K562 (cell line): Measurements from ENCODE around the gene TFRC. TPM values are rescaled to one million over a fixed set of nuclear protein-coding genes. Genes with fewer than 3 reads are reported as not detected.

Experiments used
- ARHGAP35 ChIP-seq: fragments of 450-650 bp; IDR thresholded peaks from 2 replicates; pipeline ENCODE4 v1.6.1; 2018; ENCODE audit not compliant: partially characterized antibody
- CBFA2T2 ChIP-seq: fragments of 450-650 bp; conservative IDR thresholded peaks from 2 replicates; pipeline ENCODE4 v1.6.1; 2017; ENCODE audit warnings: mild to moderate bottlenecking
- CBX2 ChIP-seq: fragments of 200-600 bp; sonication (generic); IDR thresholded peaks from one replicate; pipeline ENCODE4 v1.6.1; 2012; ENCODE audit warnings: mild to moderate bottlenecking, low read length, inconsistent platforms; ENCODE audit not compliant: insufficient read depth, poor library complexity, severe bottlenecking
- CEBPG ChIP-seq, 3 experiments: fragments of 200-800 bp in 1 of 3; sonication (Bioruptor generic) in 1 of 3; sonication (generic) in 1 of 3; formaldehyde crosslinking in 1 of 3; IDR thresholded peaks in 2 of 3; conservative IDR thresholded peaks in 1 of 3; 2 replicates each; pipeline versions ENCODE4 v1.6.1 to v1.8.0; 2016 to 2022; ENCODE audit warnings: missing compliant biosample characterization in 2 of 3, missing genetic modification characterization in 2 of 3, mild to moderate bottlenecking in 1 of 3, missing genetic modification reagents in 1 of 3
- CTBP1 ChIP-seq: fragments of 450-650 bp; IDR thresholded peaks from 2 replicates; pipeline ENCODE4 v1.6.1; 2016; ENCODE audit warnings: borderline replicate concordance
- DNMT1 ChIP-seq: fragments of 450-650 bp; IDR thresholded peaks from 2 replicates; pipeline ENCODE4 v1.6.1; 2016; ENCODE audit warnings: antibody characterized with exemption, mild to moderate bottlenecking
- HDAC1 ChIP-seq, 2 experiments: fragments of 450-650 bp; IDR thresholded peaks; 2 replicates each; pipeline ENCODE4 v1.6.1; 2016 to 2017; ENCODE audit warnings: inconsistent platforms in 1 of 2, mild to moderate bottlenecking in 1 of 2, moderate library complexity in 1 of 2
- KLF10 ChIP-seq: fragments of 250-450 bp; sonication (Bioruptor Pico); IDR thresholded peaks from 2 replicates; pipeline ENCODE4 v1.6.1; 2021; ENCODE audit warnings: matching md5 sums
- MCM3 ChIP-seq: fragments of 450-650 bp; IDR thresholded peaks from 2 replicates; pipeline ENCODE4 v1.6.1; 2016
- MIER1 ChIP-seq: fragments of 450-650 bp; IDR thresholded peaks from 2 replicates; pipeline ENCODE4 v1.6.1; 2016; ENCODE audit warnings: antibody characterized with exemption, mild to moderate bottlenecking, low read depth
- MTA3 ChIP-seq: fragments of 450-650 bp; formaldehyde crosslinking; IDR thresholded peaks from 2 replicates; pipeline ENCODE4 v1.6.1; 2017; ENCODE audit warnings: mild to moderate bottlenecking, borderline replicate concordance
- MYNN ChIP-seq, 2 experiments: sonication (generic); formaldehyde crosslinking in 1 of 2; IDR thresholded peaks; 2 replicates each; pipeline versions ENCODE4 v1.5.0 to v1.6.1; 2016 to 2020; ENCODE audit warnings: antibody characterized with exemption in 1 of 2, missing genetic modification reagents in 1 of 2
- PCBP2 ChIP-seq: fragments of 200-400 bp; formaldehyde crosslinking; IDR thresholded peaks from 2 replicates; pipeline ENCODE4 v1.6.1; 2018; ENCODE audit warnings: low read length, low read depth, mild to moderate bottlenecking, moderate library complexity; ENCODE audit not compliant: poor library complexity, severe bottlenecking
- PHB ChIP-seq: fragments of 250-450 bp; sonication (Bioruptor Pico); IDR thresholded peaks from 2 replicates; pipeline ENCODE4 v1.5.0; 2021
- SMAD3 ChIP-seq: fragments of 450-650 bp; formaldehyde crosslinking; conservative IDR thresholded peaks from 2 replicates; pipeline ENCODE4 v1.4.0; 2020; ENCODE audit warnings: mild to moderate bottlenecking
- YY1 ChIP-seq, 3 experiments: IDR thresholded peaks; 2 replicates each; pipeline ENCODE4 v1.6.1; 2011; ENCODE audit warnings: low read length in 2 of 3, mild to moderate bottlenecking in 2 of 3, moderate library complexity in 2 of 3, borderline replicate concordance in 1 of 3, control low read depth in 1 of 3, low read depth in 1 of 3; ENCODE audit not compliant: insufficient read depth in 3 of 3, insufficient replicate concordance in 2 of 3, control insufficient read depth in 1 of 3, insufficient read length in 1 of 3; ENCODE audit errors: extremely low read depth in 1 of 3
- ZFX ChIP-seq: sonication (generic); formaldehyde crosslinking; IDR thresholded peaks from 2 replicates; pipeline ENCODE4 v1.8.0; 2022; ENCODE audit warnings: mild to moderate bottlenecking, missing genetic modification reagents, moderate library complexity
- ZNF696 ChIP-seq: fragments of 250-450 bp; sonication (Bioruptor Pico); conservative IDR thresholded peaks from 2 replicates; pipeline ENCODE4 v1.4.0; 2020; ENCODE audit warnings: mild to moderate bottlenecking, moderate library complexity
- ZNF76 ChIP-seq: fragments of 250-450 bp; sonication (Bioruptor Pico); IDR thresholded peaks from 2 replicates; pipeline ENCODE4 v1.4.0; 2020; ENCODE audit warnings: mild to moderate bottlenecking, moderate library complexity, borderline replicate concordance
- ZNF79 ChIP-seq: fragments of 250-450 bp; sonication (Bioruptor Pico); IDR thresholded peaks from 2 replicates; pipeline ENCODE4 v1.4.0; 2020; ENCODE audit warnings: low read depth, mild to moderate bottlenecking, moderate library complexity
- polyA plus RNA-seq, 8 experiments: library from polyadenylated mRNA; depleted of rRNA in 4 of 8; stranded (reverse) in 5 of 8; unstranded in 3 of 8; fragments of >200 nt; fragmentation: Nextera tagmentation in 2 of 8; fragmentation: Illumina TruSeq in 1 of 8; extraction: Ambion mirVana in 2 of 8; extraction: Trizol in 1 of 8; gene quantifications; 2 replicates each; pipeline versions ENCODE4 v1.2.1 to v1.2.3, GENCODE V29; 2011 to 2014; ENCODE audit warnings: inconsistent platforms in 1 of 8, missing spikeins in 1 of 8
- total RNA-seq, 7 experiments: library from RNA; depleted of rRNA in 6 of 7; stranded (reverse); fragments of >200 nt in 6 of 7; fragmentation: Illumina TruSeq in 2 of 7; extraction: Trizol in 2 of 7; gene quantifications; 2 replicates each; pipeline versions ENCODE4 v1.2.1 to v1.2.3, GENCODE V29; 2011 to 2021; ENCODE audit warnings: low replicate concordance in 1 of 7
- TF ChIP-seq, protein P1 (sequence below): fragments of 450-650 bp; formaldehyde crosslinking; IDR thresholded peaks from 2 replicates; pipeline ENCODE4 v1.4.0; 2020; ENCODE audit warnings: mild to moderate bottlenecking, moderate library complexity
- TF ChIP-seq, protein P2 (sequence below): conservative IDR thresholded peaks from 2 replicates; pipeline ENCODE4 v1.6.1; 2011; ENCODE audit warnings: low read depth, mild to moderate bottlenecking, low read length; ENCODE audit not compliant: control insufficient read depth
- TF ChIP-seq, protein P3 (sequence below): sonication (generic); formaldehyde crosslinking; IDR thresholded peaks from 2 replicates; pipeline ENCODE4 v1.8.0; 2023; ENCODE audit warnings: mild to moderate bottlenecking, missing genetic modification reagents
- TF ChIP-seq, protein P4 (sequence below): sonication (generic); formaldehyde crosslinking; IDR thresholded peaks from 2 replicates; pipeline ENCODE4 v1.9.0; 2022; ENCODE audit warnings: mild to moderate bottlenecking, missing genetic modification reagents

The TFRC gene
- total and polyA plus RNA-seq, 9 of the 15 experiments (the other 6 are each of a cell fraction or from before 2014, with no cell fraction given) = 149 to 679 (median 332) TPM

DNA sequence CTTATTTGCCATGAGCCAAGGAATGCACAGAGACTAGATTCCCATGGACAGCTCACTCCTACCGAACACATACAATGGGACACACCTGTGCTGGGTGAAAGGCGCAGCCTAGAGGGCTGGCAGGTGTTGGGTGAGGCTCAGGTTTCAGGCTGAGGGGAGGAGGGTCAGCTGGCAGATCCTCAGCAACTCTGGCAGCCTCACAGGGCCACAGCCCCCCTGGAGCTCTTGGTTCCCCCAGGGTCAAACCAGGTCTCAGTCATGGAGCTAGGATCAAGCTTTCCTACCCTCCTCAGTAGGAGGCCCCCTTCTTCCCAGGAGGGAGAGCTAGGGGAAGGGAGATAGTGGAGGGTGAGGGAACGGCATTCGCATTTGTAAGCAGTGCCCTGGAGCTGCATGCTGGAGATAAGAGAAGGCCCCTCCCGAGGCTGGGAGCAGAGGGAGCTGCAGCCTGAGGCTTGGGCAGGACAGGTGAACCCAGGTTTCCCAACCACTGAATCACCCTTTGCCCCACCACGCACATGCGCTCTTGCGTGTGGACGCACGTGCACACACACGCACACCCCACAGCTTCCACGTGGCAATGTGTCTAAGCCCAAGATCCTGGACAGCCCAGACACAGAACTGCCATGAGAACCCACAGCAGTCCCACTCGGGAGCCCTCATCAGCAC lies 26.3 kb upstream of the TFRC start (continued):
- TF ChIP-seq, protein P1, sequence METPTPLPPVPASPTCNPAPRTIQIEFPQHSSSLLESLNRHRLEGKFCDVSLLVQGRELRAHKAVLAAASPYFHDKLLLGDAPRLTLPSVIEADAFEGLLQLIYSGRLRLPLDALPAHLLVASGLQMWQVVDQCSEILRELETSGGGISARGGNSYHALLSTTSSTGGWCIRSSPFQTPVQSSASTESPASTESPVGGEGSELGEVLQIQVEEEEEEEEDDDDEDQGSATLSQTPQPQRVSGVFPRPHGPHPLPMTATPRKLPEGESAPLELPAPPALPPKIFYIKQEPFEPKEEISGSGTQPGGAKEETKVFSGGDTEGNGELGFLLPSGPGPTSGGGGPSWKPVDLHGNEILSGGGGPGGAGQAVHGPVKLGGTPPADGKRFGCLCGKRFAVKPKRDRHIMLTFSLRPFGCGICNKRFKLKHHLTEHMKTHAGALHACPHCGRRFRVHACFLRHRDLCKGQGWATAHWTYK = peak; percentile 71; the same call in 1 of the 2 replicates
- no peak for TF ChIP-seq ZNF696
- no peak for TF ChIP-seq KLF10 (CRISPR knock-in tag)
- no peak for TF ChIP-seq DNMT1
- TF ChIP-seq, protein P2, sequence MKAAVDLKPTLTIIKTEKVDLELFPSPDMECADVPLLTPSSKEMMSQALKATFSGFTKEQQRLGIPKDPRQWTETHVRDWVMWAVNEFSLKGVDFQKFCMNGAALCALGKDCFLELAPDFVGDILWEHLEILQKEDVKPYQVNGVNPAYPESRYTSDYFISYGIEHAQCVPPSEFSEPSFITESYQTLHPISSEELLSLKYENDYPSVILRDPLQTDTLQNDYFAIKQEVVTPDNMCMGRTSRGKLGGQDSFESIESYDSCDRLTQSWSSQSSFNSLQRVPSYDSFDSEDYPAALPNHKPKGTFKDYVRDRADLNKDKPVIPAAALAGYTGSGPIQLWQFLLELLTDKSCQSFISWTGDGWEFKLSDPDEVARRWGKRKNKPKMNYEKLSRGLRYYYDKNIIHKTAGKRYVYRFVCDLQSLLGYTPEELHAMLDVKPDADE = peak; percentile 79; the same call in 1 of the 2 replicates
- no peak for TF ChIP-seq ZNF76 (CRISPR knock-in tag)
- TF ChIP-seq PHB (CRISPR knock-in tag) = no peak
- peak; percentile 92 for TF ChIP-seq MTA3
- no peak for TF ChIP-seq MIER1
- TF ChIP-seq CEBPG (CRISPR knock-in tag; IDR thresholded peaks at IDR 0.05) = no peak
- no peak for TF ChIP-seq CEBPG (tag; conservative IDR thresholded peaks at IDR 0.05 in 1 of 2, IDR thresholded peaks at IDR 0.05 in 1 of 2)
- TF ChIP-seq CBFA2T2 = peak; percentile 94
- no peak for TF ChIP-seq ARHGAP35
- TF ChIP-seq, protein P3, sequence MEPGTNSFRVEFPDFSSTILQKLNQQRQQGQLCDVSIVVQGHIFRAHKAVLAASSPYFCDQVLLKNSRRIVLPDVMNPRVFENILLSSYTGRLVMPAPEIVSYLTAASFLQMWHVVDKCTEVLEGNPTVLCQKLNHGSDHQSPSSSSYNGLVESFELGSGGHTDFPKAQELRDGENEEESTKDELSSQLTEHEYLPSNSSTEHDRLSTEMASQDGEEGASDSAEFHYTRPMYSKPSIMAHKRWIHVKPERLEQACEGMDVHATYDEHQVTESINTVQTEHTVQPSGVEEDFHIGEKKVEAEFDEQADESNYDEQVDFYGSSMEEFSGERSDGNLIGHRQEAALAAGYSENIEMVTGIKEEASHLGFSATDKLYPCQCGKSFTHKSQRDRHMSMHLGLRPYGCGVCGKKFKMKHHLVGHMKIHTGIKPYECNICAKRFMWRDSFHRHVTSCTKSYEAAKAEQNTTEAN (CRISPR knock-in tag) = no peak
- peak; percentile 94 for TF ChIP-seq MYNN (IDR thresholded peaks at IDR 0.05)
- no peak for TF ChIP-seq MYNN (CRISPR knock-in tag; IDR thresholded peaks at IDR 0.05)
- TF ChIP-seq CTBP1 = peak; percentile 95
- no peak for TF ChIP-seq PCBP2
- peak in 1 of 2 experiments; percentile 92; a peak in 2 of 4 replicates for TF ChIP-seq HDAC1 (IDR thresholded peaks at IDR 0.05)
- peak in 2 of 3 experiments; percentile 24 to 44 for TF ChIP-seq YY1 (IDR thresholded peaks at IDR 0.05; ENCODE audit: borderline replicate concordance in 1 of 3, control insufficient read depth in 1 of 3, extremely low read depth in 1 of 3, insufficient read depth in 3 of 3, insufficient read length in 1 of 3, insufficient replicate concordance in 2 of 3, low read depth in 1 of 3, low read length in 2 of 3)
- TF ChIP-seq ZFX (CRISPR knock-in tag) = 0 out of 2 replicates have a peak, but pooled peaks have one; percentile 40
- no peak for TF ChIP-seq CBX2
- no peak for TF ChIP-seq MCM3
- TF ChIP-seq, protein P4, sequence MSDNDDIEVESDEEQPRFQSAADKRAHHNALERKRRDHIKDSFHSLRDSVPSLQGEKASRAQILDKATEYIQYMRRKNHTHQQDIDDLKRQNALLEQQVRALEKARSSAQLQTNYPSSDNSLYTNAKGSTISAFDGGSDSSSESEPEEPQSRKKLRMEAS = peak; percentile 96
- no peak for TF ChIP-seq SMAD3
- TF ChIP-seq ZNF79 (CRISPR knock-in tag) = no peak
